Left kidney (tissue), 8 donors: ENCODE data around the gene CD163L1. TPM values are rescaled to one million over a fixed set of nuclear protein-coding genes. Genes with fewer than 3 reads are reported as not detected.
"Not testable (repeated sequence)": the region's sequence is repeated elsewhere in the genome, so short reads cannot be mapped to it uniquely, and the experiment has no call there.

Experiments
- DNase-seq: peaks from one replicate; pipeline ENCODE4 v3.0.0-alpha.2; 2013
- long read RNA-seq, 8 donors: transcript quantifications; one replicate each; lab custom pipeline, GENCODE V29; 2026
- polyA plus RNA-seq: library from polyadenylated mRNA; unstranded; fragments of 120-200 nt; gene quantifications from one replicate; pipeline ENCODE4 v1.2.1, GENCODE V29; 2013; ENCODE audit not compliant: insufficient read length

CD163L1 gene
- 2.2 TPM for polyA plus RNA-seq
- long read RNA-seq, donor 1, result 0 reads
- long read RNA-seq, donor 2, result 0 reads
- long read RNA-seq, donor 3, result 0 reads
- long read RNA-seq, donor 4, result 0 reads
- long read RNA-seq, donor 5, full-length matches to known transcripts, result 1 of 1 reads
- long read RNA-seq, donor 5, partial matches to known transcripts, result 0 of 1 reads
- long read RNA-seq, donor 5, other reads (novel, unspliced or antisense), result 0 of 1 reads
- long read RNA-seq, donor 6, result 0 reads
- long read RNA-seq, donor 7, result 0 reads
- long read RNA-seq, donor 8, result 0 reads

GRCh38 chr12:7444076-7444475, at the start of gene CD163L1:
CD163L1 (minus strand) TSS chr12:7444153; CDS start chr12:7444127, 26 bp downstream.
- no peak for DNase-seq

DNA sequence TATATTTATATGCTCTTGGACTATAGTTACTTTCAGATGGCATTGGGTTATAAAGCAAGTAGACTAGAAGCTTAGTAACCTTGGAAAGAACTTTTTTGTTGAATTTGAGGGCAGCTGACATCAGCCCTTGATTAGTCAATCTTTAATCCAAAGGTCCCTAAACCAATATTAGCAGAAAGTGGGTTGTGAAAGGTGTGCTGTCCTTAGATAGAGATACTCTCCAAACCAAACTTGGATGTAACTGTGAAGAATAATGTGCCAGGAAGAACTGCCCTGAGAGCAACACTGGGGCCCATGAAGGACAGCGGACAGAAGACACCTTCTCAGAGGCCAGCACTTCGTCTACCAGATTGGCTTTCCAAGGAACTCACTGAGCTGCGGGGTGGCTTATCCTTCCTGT, 49.1 kb upstream of the CD163L1 start:
- no peak for DNase-seq

GRCh38 chr12:7486512-7486911, 42.6 kb upstream of the CD163L1 start:
- no peak for DNase-seq

- no peak for DNase-seq
These were observed 41.1 kb upstream of the CD163L1 start for GRCh38 chr12:7485095-7485494.

GRCh38 chr12:7483343-7483742, 39.4 kb upstream of the CD163L1 start:
- DNase-seq, result no peak

DNA sequence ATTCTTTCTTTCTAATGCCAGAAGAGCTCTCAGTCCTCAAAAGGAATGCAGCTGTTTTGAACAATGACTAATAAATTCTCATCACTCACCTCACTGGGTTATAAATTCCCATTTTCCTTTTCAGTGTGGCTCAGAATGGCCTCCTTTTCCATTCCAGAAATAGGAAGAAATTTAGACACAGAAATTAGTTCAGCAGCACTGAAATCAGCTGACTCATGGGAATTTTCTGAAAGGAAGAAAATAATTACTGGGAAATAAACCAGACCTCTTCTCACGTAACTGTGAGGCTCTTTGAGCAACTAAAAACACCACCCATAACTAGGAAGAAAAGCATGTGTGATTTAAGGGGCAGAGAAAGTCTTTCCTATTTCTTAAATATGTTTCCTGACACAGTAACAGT, 35.8 kb upstream of the CD163L1 start:
- no peak for DNase-seq

GRCh38 chr12:7472060-7472459, 28.1 kb upstream of the CD163L1 start:
- no peak for DNase-seq

- DNase-seq, result peak; percentile 34
These were observed 16.7 kb upstream of the CD163L1 start for GRCh38 chr12:7460375-7461259.

DNA sequence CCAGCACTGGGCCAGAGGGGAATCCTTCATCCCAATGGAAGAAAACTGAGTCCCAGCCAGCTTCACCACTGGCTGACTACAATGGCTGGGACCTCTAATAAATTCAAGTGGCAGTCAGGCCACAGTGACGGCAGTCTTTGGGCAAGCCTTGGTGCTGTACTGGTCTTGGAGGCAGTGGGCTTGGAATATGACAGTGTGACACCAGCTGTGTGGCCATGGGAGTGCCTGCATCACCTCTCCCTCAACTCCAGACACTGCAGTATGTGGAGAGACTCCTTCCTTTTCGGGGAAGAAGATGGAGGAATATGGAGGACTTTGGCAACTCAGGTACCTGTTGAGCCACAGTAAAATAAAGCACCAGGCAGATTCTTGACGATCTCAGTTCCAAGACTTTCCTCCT, 16.0 kb upstream of the CD163L1 start:
- no peak for DNase-seq

GRCh38 chr12:7451756-7452155, 7.8 kb upstream of the CD163L1 start:
- DNase-seq, result no peak

- no peak for DNase-seq
These were observed 6.7 kb upstream of the CD163L1 start for GRCh38 chr12:7450667-7451066.

- DNase-seq, result no peak
These were observed 4.1 kb upstream of the CD163L1 start for GRCh38 chr12:7448099-7448498.

GRCh38 chr12:7444537-7444936, 584 bp upstream of the CD163L1 start:
- DNase-seq, result no peak

DNA sequence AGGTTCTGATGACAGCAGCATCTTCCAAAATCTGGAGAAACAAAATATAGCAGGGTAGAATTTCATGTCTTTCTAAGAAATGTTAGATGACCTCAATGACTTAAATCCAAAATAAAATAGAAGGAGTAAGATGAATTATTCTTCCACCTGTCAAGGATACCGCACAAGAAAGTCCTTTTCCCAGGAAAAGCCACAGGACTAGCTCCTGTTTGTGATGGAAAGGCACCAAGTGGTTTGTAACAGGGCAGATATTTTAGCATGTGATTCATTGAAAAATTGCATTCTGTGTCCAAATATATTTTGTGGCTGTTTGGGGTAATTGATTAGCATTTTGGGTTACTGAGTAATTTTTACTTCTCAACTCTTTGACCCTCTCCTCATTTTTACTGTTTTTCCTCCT, 2.7 kb downstream of the CD163L1 start:
- DNase-seq, result no peak

DNA sequence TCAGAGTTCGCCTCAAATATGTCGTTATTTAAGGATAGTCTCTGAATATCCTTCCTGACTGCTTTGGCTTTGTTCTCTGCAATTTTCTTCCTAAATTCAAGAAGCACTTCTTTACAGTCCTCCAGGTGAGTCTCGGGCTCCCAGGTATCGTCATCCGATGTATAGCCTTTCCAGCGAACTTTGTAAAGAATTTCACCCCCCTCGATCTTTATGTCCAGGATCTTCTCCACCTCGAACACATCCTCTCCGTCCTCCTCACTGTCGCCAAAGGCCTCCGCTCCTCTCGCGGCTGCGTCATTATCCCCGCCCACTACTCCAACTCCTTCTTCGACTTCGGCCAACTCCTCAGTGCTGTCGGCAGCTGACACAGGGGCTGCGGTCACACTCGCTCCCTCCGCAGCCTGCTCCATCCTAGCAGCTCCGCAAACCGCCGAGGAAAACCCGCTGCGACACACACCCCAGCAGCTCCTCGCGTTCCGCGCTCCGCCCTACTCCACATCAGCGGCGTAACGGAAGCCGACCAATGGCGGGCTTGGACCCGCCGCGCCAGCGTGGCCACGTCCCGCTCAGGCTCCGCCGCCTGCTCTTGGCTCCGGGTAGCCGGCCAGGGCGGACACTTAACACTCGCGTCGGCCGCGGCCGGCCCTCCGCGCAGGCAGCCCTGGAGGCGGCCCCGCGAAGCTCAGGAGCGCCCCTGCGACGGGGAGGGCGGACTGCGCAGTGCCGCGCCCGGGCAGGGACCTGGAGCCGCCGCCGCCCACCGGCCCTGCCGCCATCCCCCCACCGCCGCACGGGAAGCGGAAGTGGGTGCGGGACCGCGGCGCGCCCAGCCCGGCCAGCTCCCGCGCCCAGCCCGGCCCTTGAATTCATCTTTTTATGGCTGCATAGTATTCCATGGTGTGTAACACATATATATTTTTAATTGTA, 4.1 kb downstream of the CD163L1 start:
- peak; percentile 28 for DNase-seq

DNA sequence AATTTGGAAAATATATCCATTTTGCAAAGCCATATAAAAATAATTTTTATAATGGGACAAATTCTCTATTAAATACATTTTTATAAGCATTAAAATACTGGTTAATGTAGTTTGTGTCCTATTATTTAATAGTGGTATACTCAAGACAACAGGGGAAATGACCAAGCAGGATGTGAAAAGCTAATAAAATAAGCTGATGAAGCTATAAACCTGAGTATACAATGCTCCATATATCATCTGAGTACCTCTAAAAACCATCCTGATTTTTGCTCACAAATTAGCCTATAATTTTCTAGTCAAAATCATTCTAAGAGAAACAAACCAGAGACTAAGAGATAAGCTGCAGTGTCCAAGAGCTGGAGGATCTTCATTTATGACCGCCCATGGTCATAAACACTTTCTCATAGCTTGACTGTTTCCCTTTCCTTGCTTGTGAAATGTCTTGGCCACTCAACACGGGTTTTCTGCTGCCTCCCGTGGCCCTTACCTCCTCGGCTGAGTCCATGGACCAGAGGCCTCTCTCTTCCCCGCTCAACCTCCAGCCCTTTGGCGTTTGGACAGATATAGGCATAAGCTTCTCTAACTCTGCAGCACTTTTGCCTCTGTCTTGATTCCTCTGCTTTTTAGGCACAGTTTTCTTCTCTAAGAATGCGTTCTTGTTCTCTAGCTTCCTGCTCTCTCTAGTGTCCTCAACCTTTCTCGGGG, 5.5 kb downstream of the CD163L1 start:
- not testable (repeated sequence) for DNase-seq

GRCh38 chr12:7437494-7437893, 6.5 kb downstream of the CD163L1 start:
- DNase-seq, result not testable (repeated sequence)

DNA sequence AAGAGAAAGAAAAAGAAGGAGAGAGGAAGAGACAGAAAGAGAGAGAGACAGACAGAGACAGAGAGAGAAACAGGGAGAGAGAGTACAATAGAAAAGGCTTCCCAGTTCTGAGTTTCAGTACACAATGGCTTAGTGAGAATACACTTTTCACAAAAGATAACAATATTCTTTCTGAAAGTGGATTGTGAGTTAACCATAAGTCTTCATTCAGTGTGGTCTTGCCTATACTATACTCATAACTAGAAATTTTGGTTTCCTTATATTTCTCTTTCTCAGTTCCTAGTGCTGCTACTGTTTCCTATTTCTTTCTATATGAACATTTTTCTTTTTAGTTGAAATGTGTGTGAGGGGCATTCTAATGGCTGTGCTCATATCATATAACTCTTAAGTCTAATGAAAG, 9.3 kb downstream of the CD163L1 start:
- DNase-seq, result no peak

DNA sequence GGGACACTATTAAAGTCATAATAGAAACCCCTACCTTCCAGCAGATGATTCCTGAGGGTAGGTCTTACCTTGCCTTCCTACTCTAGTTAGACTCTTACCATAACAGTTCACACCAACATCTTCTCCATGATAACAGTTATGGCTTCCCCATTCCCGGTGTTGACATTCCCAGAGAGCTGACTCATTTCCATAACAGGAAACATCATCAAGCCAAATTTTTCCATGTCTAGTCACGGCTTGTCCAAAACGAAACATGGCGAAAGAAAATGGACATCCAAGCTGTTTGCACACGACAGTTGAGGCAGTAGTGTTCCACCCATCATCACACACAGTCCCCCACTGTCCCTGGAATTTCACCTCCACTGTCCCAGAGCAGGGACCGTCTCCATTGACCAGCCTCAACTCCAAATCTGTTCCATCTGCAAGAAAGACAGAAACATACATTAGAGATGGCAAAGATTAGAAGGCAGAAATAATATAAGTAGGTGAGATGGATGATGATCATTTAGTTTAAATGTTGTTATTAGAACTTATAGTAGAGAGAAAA, 10.6 kb downstream of the CD163L1 start:
- DNase-seq, result no peak

DNA sequence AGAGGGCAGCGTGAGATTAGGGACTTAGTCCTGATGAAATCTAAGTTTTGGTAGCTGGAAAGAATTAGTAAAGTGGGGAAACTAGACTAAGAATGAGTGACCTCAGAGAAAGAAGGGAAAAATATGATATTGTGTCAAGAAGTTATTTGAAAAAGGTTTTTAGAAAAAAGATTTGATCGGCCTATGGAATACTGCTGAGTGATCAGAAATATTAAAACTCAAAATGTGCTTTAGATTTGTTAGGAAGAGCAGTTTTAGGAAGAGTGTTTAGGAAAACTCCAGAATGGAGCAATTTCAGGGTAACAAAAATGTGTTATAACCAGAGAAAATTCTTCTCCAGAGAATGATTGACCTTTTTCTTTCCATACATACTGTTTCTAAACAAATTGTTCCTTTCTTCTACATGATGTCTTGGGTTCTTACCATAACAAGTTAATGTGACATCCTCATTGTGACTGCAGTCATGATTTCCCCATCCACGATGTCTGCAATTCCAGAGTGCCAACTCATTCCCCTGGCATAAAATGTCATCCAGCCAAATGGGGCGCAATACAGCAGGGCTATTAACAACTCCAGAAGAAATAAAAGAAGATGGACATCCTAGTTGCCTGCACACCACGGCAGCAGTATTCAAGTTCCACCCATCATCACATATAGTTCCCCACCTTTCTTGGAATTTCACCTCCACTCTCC, 11.8 kb downstream of the CD163L1 start:
- no peak for DNase-seq

DNA sequence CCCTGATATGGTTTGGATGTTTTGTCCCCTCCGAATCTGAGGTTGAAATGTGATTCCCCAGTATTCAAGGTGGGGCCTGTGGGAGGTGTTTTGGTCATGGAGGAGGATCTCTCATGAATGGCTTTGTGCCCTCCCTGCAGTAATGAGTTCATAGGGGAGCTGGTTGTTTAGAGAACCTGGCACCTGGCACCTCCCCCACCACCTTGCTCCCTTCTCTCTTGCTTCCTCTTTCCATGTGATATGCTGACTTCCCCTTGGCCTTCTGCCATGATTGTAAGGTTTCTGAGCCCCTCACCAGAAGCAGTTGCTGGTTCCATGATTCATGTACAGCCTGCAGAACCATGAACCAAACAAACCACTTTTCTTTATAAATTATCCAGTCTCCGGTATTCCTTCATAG, 32.6 kb downstream of the CD163L1 start:
- DNase-seq, result no peak
